Measurements from ENCODE around the gene JUNB. TPM values are rescaled to one million over a fixed set of nuclear protein-coding genes. Genes with fewer than 3 reads are reported as not detected.

The JUNB gene
- total and polyA plus RNA-seq, 10 of the 15 experiments (the other 5 are each of a cell fraction or from before 2014, with no cell fraction given): 0.55 to 144 (median 68.3) TPM

DNA sequence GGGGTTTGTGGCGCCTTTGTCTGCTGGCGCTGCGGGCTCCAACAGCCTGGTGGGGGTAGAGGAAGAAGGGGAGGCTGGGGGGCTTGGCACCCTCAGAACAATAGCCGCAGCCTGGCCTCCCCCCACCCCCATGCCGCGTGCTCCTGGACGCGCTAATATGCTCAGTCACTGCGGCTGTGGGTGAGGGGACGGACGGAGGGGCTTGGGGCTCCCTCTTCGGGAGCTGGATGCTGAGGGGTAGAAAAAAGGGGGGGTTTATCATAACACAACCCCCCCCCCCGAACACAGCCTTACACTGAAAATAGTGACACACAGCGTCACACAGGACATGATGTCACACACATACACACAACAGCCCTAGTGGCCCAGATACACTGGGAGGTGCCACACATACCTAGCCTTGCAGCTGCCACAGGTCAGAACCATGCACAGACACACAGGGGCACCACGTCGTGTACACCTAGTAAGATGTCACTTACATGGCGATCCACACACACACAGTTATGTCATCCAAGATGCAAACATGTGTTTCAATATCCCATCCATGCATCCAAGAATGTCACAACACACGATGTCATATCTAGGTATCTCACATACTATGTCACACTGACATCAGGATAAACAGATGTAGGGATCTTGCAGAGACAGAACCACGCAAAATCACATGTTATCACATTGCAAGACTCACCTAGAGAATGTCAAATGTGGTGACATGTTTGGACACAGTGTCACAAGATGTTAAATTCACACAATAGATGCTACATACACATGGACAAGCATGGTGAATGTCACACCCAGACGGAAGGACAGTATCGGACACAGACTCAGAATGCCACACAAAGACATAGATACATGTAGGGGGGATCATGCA is 47.8 kb downstream of the JUNB start:
- CTCF ChIA-PET: no interaction called here
- RAD21 ChIA-PET (ENCODE audit: unreplicated experiment): no interaction called here
- intact Hi-C loops (cut with micrococcal nuclease; ENCODE audit: unreplicated experiment) (no loop called here), in situ Hi-C loops (cut with MboI) (no loop called here)
- H4K20me1 ChIP-seq (ENCODE audit: control insufficient read depth, insufficient read depth): no peaks in the 10 kb centered on the region; the same call in 1 of the 2 replicates
- SMC1A ChIA-PET (ENCODE audit: uncharacterized antibody, unreplicated experiment): no interaction called here
- H3K79me2 ChIP-seq (ENCODE audit: control insufficient read depth, insufficient read depth, low read length): no peaks in the 10 kb centered on the region
- peaks cover 8 to 39% of the 10 kb centered on the region in 2 experiments for H3K27me3 ChIP-seq (replicated peaks in 1 of 2; ENCODE audit: control insufficient read depth in 2 of 2, insufficient read depth in 2 of 2, low read length in 1 of 2)
- no peak overlapping the region for H2AFZ ChIP-seq (ENCODE audit: control insufficient read depth, low read depth, low read length)
- POLR2A ChIA-PET: no interaction called here
- ATAC-seq (no peak), DNase-seq (ENCODE audit: low read depth, low spot score) (no peak), FAIRE-seq (no peak)
- H3K27ac ChIP-seq (ENCODE audit: control insufficient read depth, insufficient read depth): no peak overlapping the region
- no TSS peak for BruUV-seq (replicated peaks)
- H3K4me2 ChIP-seq (ENCODE audit: control insufficient read depth, insufficient read depth): no peak overlapping the region
- no peak overlapping the region for H3K4me3 ChIP-seq
- peaks cover 7% of the 10 kb centered on the region; the same call in 1 of the 2 replicates for H3K4me1 ChIP-seq (ENCODE audit: control insufficient read depth, insufficient read depth, low read length)
- no peaks in the 10 kb centered on the region; the same call in none of the 3 replicates for H3K9me3 ChIP-seq (replicated peaks; ENCODE audit: control insufficient read depth, insufficient read depth, low read length)
- TF ChIP-seq, protein P1, sequence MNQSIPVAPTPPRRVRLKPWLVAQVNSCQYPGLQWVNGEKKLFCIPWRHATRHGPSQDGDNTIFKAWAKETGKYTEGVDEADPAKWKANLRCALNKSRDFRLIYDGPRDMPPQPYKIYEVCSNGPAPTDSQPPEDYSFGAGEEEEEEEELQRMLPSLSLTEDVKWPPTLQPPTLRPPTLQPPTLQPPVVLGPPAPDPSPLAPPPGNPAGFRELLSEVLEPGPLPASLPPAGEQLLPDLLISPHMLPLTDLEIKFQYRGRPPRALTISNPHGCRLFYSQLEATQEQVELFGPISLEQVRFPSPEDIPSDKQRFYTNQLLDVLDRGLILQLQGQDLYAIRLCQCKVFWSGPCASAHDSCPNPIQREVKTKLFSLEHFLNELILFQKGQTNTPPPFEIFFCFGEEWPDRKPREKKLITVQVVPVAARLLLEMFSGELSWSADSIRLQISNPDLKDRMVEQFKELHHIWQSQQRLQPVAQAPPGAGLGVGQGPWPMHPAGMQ (IDR thresholded peaks at IDR 0.05; ENCODE audit: borderline replicate concordance): no peak
- no peak for TF ChIP-seq PML (IDR thresholded peaks at IDR 0.05; ENCODE audit: low read length)
- peak; percentile 26; the same call in 1 of the 2 replicates for TF ChIP-seq CREB1 (IDR thresholded peaks at IDR 0.05; ENCODE audit: low read depth)
- no peaks in the 10 kb centered on the region for H3K36me3 ChIP-seq (ENCODE audit: control insufficient read depth in 2 of 2, insufficient read depth in 2 of 2, low read length in 1 of 2)
- H3K9ac ChIP-seq (ENCODE audit: control insufficient read depth, insufficient read depth, low read length): no peak overlapping the region
- WGBS (ENCODE audit: insufficient coverage, insufficient replicate concordance, low lambda C conversion rate, missing lambda C conversion rate): 10% methylated on average over 19 of the region's 21 CpGs

All from GM12878 (cell line).